ENCODE data around the gene MCU. TPM values are rescaled to one million over a fixed set of nuclear protein-coding genes. Genes with fewer than 3 reads are reported as not detected.

Gene MCU
- total and polyA plus RNA-seq, 10 of the 15 experiments (the other 5 are each of a cell fraction or from before 2014, with no cell fraction given): 5.1 to 49.1 (median 17.9) TPM

DNA sequence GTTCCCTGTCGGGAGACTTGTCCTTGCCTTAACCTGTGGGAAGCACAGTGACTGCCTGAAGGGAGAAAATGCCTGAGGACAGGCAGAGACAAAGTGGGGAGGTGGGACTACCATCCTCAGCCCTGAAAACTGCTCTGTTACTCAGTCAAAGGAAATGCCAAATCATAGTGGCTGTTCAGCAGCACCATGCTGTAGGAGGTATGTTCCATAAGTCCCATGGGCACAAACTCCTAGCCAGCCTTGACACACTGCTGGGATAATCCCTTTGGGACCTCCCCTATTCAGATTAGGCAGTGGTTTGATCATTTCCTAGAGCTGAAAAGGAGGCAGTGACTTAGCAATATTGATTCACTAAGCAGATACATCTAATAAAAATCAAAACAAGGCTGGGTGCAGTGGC lies 80.1 kb downstream of the MCU start:
- intact Hi-C loops (cut with micrococcal nuclease; ENCODE audit: unreplicated experiment) (no loop called here), in situ Hi-C loops (cut with MboI) (no loop called here)
- SMC1A ChIA-PET (ENCODE audit: uncharacterized antibody, unreplicated experiment): no interaction called here
- H3K9me3 ChIP-seq (replicated peaks; ENCODE audit: control insufficient read depth, insufficient read depth, low read length): peaks cover 12% of the 10 kb centered on the region; the same call in 2 of the 3 replicates
- no peak overlapping the region for H3K9ac ChIP-seq (ENCODE audit: control insufficient read depth, insufficient read depth, low read length)
- no peaks in the 10 kb centered on the region for H3K27me3 ChIP-seq (replicated peaks in 1 of 2; ENCODE audit: control insufficient read depth in 2 of 2, insufficient read depth in 2 of 2, low read length in 1 of 2)
- no peak for DNase-seq (ENCODE audit: low read depth, low spot score)
- H3K27ac ChIP-seq (ENCODE audit: control insufficient read depth, insufficient read depth): no peak overlapping the region
- no peak overlapping the region for H3K4me2 ChIP-seq (ENCODE audit: control insufficient read depth, insufficient read depth)
- no peaks in the 10 kb centered on the region for H4K20me1 ChIP-seq (ENCODE audit: control insufficient read depth, insufficient read depth)
- H3K79me2 ChIP-seq (ENCODE audit: control insufficient read depth, insufficient read depth, low read length): no peaks in the 10 kb centered on the region
- no peak overlapping the region for H2AFZ ChIP-seq (ENCODE audit: control insufficient read depth, low read depth, low read length)
- H3K36me3 ChIP-seq (ENCODE audit: control insufficient read depth in 2 of 2, insufficient read depth in 2 of 2, low read length in 1 of 2): no peaks in the 10 kb centered on the region; a peak in 1 of 4 replicates
- POLR2A ChIA-PET: no interaction called here
- ATAC-seq: no peak
- CTCF ChIA-PET: no interaction called here
- no TSS peak for BruUV-seq (replicated peaks)
- no peaks in the 10 kb centered on the region for H3K4me1 ChIP-seq (ENCODE audit: control insufficient read depth, insufficient read depth, low read length)
- WGBS (ENCODE audit: insufficient coverage, insufficient replicate concordance, low lambda C conversion rate, missing lambda C conversion rate): 100% methylated on average over 1 of the region's 1 CpG
- H3K4me3 ChIP-seq: no peak overlapping the region
- RAD21 ChIA-PET (ENCODE audit: unreplicated experiment): no interaction called here
- no peak for FAIRE-seq
- TF ChIP-seq, protein P1, sequence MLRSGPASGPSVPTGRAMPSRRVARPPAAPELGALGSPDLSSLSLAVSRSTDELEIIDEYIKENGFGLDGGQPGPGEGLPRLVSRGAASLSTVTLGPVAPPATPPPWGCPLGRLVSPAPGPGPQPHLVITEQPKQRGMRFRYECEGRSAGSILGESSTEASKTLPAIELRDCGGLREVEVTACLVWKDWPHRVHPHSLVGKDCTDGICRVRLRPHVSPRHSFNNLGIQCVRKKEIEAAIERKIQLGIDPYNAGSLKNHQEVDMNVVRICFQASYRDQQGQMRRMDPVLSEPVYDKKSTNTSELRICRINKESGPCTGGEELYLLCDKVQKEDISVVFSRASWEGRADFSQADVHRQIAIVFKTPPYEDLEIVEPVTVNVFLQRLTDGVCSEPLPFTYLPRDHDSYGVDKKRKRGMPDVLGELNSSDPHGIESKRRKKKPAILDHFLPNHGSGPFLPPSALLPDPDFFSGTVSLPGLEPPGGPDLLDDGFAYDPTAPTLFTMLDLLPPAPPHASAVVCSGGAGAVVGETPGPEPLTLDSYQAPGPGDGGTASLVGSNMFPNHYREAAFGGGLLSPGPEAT (IDR thresholded peaks at IDR 0.05; ENCODE audit: low read depth): no peak
- TF ChIP-seq SMAD1 (IDR thresholded peaks at IDR 0.05; ENCODE audit: low read depth, partially characterized antibody) (no peak), ZBED1 (IDR thresholded peaks at IDR 0.05; ENCODE audit: borderline replicate concordance) (no peak), ATF7 (IDR thresholded peaks at IDR 0.05; ENCODE audit: low read depth) (no peak), NFXL1 (IDR thresholded peaks at IDR 0.05; ENCODE audit: borderline replicate concordance) (no peak), ATF2 (IDR thresholded peaks at IDR 0.05; ENCODE audit: low read length) (no peak), CHD2 (IDR thresholded peaks at IDR 0.05; ENCODE audit: borderline replicate concordance, low read depth, low read length) (no peak), HCFC1 (IDR thresholded peaks at IDR 0.05; ENCODE audit: low read length) (no peak), SREBF2 (IDR thresholded peaks at IDR 0.05; ENCODE audit: low read length) (no peak), HDGF (IDR thresholded peaks at IDR 0.05) (no peak), IRF4 (IDR thresholded peaks at IDR 0.05; ENCODE audit: low read depth, low read length) (no peak), MAX (IDR thresholded peaks at IDR 0.05; ENCODE audit: low read depth, low read length) (no peak), MEF2A (IDR thresholded peaks at IDR 0.05; ENCODE audit: insufficient read depth, low read depth, low read length) (no peak), CHD1 (IDR thresholded peaks at IDR 0.05; ENCODE audit: low read depth, low read length) (no peak), SP1 (IDR thresholded peaks at IDR 0.05; ENCODE audit: low read depth, low read length) (no peak)
- TF ChIP-seq, protein P2, sequence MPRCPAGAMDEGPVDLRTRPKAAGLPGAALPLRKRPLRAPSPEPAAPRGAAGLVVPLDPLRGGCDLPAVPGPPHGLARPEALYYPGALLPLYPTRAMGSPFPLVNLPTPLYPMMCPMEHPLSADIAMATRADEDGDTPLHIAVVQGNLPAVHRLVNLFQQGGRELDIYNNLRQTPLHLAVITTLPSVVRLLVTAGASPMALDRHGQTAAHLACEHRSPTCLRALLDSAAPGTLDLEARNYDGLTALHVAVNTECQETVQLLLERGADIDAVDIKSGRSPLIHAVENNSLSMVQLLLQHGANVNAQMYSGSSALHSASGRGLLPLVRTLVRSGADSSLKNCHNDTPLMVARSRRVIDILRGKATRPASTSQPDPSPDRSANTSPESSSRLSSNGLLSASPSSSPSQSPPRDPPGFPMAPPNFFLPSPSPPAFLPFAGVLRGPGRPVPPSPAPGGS (IDR thresholded peaks at IDR 0.05; ENCODE audit: borderline replicate concordance, insufficient read depth, low read depth, low read length, poor library complexity, severe bottlenecking): no peak

Data from GM12878 (cell line).